HG03280 (cell line): ENCODE results near the gene KCNJ18.
"Not testable (repeated sequence)": the region's sequence is repeated elsewhere in the genome, so short reads cannot be mapped to it uniquely, and the experiment has no call there.

Experiments
- ATAC-seq: cut with Tn5 transposase; IDR thresholded peaks from one replicate; pipeline ENCODE4 v1.9.1; 2021; ENCODE audit warnings: mild to moderate bottlenecking, moderate library complexity; ENCODE audit not compliant: unreplicated experiment

The KCNJ18 gene

GRCh38 chr17:21719511-21720226 is 27.3 kb downstream of the KCNJ18 start:
- not testable (repeated sequence) for ATAC-seq

DNA sequence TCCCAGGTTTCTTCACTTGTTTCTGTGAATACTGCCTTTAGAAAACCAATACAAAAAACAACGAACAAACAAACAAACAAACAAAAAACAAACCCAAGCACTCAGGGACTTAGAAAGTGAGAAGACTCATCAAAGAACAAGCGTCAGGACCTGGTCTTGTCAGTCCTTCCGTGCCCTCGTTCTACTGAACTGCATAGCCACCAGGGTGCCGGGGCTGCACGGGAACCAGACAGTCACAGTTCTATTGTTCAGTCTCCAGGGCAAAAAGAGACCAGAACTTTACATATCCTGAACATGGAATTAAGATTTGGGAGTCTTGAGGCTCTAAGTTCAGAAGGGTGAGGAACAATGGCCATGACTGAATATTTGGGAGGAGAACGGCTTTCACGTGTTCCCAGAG is 28.2 kb downstream of the KCNJ18 start:
- not testable (repeated sequence) for ATAC-seq

GRCh38 chr17:21722268-21722667 is 29.9 kb downstream of the KCNJ18 start:
- ATAC-seq = not testable (repeated sequence)

GRCh38 chr17:21724216-21725006 is 32.1 kb downstream of the KCNJ18 start:
- not testable (repeated sequence) for ATAC-seq

GRCh38 chr17:21731076-21731475 is 38.8 kb downstream of the KCNJ18 start:
- ATAC-seq = not testable (repeated sequence)

- not testable (repeated sequence) for ATAC-seq
Measured at GRCh38 chr17:21733931-21734330, 41.6 kb downstream of the KCNJ18 start.

- not testable (repeated sequence) for ATAC-seq
Measured at GRCh38 chr17:21735814-21736213, 43.5 kb downstream of the KCNJ18 start.

DNA sequence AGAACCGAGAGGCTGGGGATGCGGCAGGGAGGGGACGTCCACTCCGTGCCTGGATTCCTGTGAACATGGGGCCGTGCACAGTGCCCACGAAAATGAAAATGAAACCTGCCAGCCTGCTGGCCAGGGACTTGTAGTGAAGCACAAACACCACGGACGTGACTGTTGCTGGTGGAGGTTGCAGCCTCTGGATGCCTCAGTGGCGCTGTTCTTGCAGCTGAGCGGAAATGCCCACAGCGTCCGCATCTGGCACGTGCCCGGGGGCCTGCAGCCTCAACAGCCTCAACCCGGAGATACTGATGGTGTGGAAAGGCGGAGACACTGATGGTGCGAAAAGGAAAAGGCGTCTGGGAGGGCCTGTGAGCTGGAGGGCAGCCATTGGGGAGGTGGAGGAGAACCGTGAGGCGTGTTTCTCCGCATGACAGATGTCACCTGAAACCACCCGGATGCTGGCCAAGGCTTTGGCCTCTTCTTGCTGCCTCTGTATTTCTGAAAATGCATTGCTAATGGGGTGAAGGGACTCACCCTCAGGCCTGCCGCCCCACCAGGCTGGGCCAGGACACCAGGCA is 44.8 kb downstream of the KCNJ18 start:
- not testable (repeated sequence) for ATAC-seq

GRCh38 chr17:21738241-21738640 is 45.9 kb downstream of the KCNJ18 start:
- ATAC-seq = not testable (repeated sequence)

DNA sequence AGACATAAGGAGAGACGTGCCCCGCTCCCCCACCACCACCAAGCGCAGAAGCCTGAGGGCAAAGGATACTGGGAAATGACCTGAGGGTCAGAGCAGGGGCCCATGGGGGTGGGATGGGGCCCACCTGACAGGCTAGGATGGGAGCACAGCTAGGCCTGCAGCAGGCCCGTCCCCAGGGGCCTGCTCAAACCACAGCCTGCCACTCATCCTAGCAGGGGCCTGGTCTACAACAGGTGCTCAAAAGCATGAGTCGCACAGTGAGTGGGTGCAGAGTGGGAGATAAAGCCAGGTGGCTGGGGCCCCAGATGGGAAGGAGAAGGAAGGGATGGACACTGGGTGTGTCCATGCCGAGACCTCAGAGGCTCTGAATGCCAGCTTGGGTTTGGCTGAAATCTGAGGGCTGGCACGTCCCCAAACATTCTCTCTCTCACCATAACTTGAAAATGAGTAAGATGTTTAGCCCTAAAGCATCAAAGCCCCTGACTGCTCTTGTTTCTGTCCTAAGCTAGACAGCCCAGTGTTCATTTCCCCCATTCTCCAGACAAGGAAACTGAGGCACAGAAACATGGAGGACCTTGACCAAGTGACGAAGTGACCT is 46.7 kb downstream of the KCNJ18 start:
- ATAC-seq = not testable (repeated sequence)

DNA sequence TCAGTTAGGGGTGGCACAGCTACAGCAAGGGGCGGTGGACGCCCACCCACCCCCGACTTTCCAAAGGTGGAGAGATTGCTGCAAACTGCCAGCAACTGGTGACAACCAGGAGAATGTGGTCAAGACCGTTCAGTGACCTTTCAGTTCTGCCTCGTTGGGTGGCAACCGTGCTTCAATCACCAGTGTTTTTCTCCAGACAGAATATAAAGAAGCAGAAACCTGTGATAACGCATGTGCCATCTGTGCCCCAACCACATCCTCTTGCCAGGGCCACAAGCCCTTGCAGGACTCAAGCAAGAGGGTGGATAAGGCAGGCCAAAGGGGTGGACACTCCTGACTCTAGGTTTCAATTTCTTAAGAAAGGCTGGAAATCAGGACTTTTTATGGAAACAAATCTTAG is 47.2 kb downstream of the KCNJ18 start:
- ATAC-seq = not testable (repeated sequence)

GRCh38 chr17:21740836-21741235 is 48.5 kb downstream of the KCNJ18 start:
- ATAC-seq = not testable (repeated sequence)

- ATAC-seq = not testable (repeated sequence)
Measured at GRCh38 chr17:21741520-21741919, 49.2 kb downstream of the KCNJ18 start.

GRCh38 chr17:21742326-21742725 is 50.0 kb downstream of the KCNJ18 start:
- no peak for ATAC-seq

DNA sequence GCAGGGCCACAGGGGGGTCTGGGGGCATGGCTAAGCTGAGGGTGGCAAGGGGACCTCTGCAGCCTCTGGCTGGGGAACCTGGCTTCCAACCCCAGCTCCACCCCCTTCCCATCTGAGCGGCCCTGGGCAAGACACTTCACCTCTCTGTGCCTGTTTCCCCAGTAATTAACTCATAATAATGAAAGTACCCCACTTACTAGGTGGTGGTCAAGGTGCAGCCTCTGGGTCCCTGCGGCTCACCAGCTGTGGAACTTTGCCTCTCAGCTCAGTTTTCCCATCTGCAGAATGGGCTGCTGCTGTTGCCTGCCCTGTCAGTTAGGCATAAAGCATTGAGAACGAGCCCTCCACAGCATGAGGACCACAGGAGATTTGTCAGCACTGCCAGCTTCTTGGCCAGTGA is 51.8 kb downstream of the KCNJ18 start:
- not testable (repeated sequence) for ATAC-seq

- ATAC-seq = not testable (repeated sequence)
Measured at GRCh38 chr17:21744621-21745020, 52.3 kb downstream of the KCNJ18 start.

DNA sequence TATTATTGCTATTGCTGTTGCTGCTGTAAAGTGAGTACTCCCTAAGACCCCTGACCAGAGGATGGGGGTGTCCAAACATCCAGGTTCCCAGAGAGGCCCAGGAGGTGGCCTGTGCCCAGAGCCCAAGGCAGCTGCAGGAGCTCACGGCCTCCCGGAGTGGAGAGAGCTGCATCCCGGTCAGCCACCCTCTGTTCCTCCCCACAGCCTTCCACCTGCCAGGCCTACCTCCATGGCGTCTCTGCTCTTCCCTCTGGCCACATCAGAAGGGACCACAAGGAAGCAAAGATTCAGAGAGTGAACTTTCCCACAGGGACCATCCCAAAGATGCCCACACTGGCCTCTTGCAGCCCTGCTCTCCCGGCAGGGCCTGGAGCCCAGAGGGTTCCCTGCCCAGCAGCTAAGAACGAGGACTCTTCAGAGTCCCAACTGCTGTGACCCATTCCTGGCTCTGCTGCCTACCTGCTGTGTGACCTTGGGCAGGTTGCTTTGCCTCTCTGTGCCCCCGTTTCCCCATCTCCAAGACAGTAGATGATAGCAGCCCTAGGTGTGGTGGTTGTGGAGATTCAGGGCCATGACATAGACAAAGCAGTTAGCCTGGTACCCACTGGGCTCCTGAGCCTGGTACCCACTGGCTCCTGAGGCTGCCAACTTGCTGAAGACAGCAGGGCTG is 53.2 kb downstream of the KCNJ18 start:
- not testable (repeated sequence) for ATAC-seq

GRCh38 chr17:21746415-21746814 is 54.1 kb downstream of the KCNJ18 start:
- not testable (repeated sequence) for ATAC-seq

- not testable (repeated sequence) for ATAC-seq
Measured at GRCh38 chr17:21747195-21747915, 55.0 kb downstream of the KCNJ18 start.

DNA sequence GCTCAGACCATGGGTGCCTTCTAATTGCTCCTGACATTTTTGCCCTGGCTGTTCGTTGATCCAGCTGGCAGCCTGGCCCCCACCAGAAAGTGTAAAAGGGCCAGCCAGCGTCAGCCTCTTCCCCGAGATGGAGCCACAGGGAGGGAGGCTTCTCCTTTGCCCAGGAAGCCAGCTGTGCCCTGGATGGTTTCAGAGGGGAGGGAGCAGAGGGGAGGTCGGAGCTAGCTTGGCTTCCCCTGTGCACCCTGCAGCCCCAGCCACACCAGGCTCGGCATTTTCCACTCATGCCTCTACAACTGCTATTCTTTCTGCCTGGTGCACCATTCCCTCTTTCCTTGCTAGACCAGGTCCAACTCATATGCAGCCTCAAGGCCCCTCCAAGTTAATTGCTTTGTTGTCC is 56.4 kb downstream of the KCNJ18 start:
- ATAC-seq = not testable (repeated sequence)
